Left cardiac atrium (tissue), 4 donors: ENCODE results near the gene ALDH4A1. TPM values are rescaled to one million over a fixed set of nuclear protein-coding genes. Genes with fewer than 3 reads are reported as not detected.
A peak's percentile ranks its signal among the peaks of the same experiment; 100 is the strongest.

Experiments used
- ATAC-seq, 2 donors: fragments of 200-7000 bp; cut with Tn5 transposase; one replicate each; pipeline ENCODE4 v1.9.1; 2020; ENCODE audit warnings: mild to moderate bottlenecking in 2 of 2, moderate library complexity in 2 of 2
- DNase-seq: peaks from one replicate; pipeline ENCODE4 v3.0.0-alpha.2; 2020
- intact Hi-C, 2 donors: fragments of 100-400 bp; cut with DNase I; formaldehyde crosslinking; loops; one replicate each; pipeline versions ENCODE4 v1.14.1 to v1.15.1; 2022 to 2023
- total RNA-seq, 2 donors: library from RNA; stranded (reverse); fragmentation: NEBNext Ultra II Directional; extraction: Animal tissue kit (Norgen Biotek cat#: 25700); gene quantifications; one replicate each; pipeline ENCODE4 v1.2.1, GENCODE V29; 2021
- donor health status: DM: no; HTN: yes; CAD: no.
- donor health status: DM: no; HTN: yes; CAD: no; lungs with severe emphysema.
- donor health status: DM: yes; HTN: yes; CAD: no.
- donor health status: Dilated cardiomyopathy.

Gene ALDH4A1
- total RNA-seq, 2 donors from 2014 or later = 23.4 to 31.2 TPM

GRCh38 chr1:18925279-18925678, 22.9 kb upstream of the ALDH4A1 start:
- no peak for DNase-seq
- intact Hi-C loops = no loop called here

GRCh38 chr1:18924221-18924691, 21.9 kb upstream of the ALDH4A1 start:
- ATAC-seq (no peak), DNase-seq (no peak)
- intact Hi-C loops = loop anchor here in 1 of 2 donors (5.0 kb wide), 1 partner anchor 33 kb away; the partner anchor contains the start of gene IFFO2

More at GRCh38 chr1:18925279-18925678, 22.9 kb upstream of the ALDH4A1 start:
- ATAC-seq = no peak

- intact Hi-C loops = loop anchor here in 1 of 2 donors (5.0 kb wide), 1 partner anchor 34 kb away; the partner anchor contains the start of gene IFFO2
- ATAC-seq (no peak), DNase-seq (peak; percentile 40)
Measured at GRCh38 chr1:18923756-18924211, 21.4 kb upstream of the ALDH4A1 start.

- DNase-seq = no peak
- peak in 1 of 2 donors; percentile 0 for ATAC-seq
- intact Hi-C loops = loop anchor here in 1 of 2 donors (5.0 kb wide), 1 partner anchor 34 kb away; the partner anchor contains the start of gene IFFO2
Measured at GRCh38 chr1:18922848-18923755, 20.7 kb upstream of the ALDH4A1 start.

GRCh38 chr1:18922319-18922726, 20.0 kb upstream of the ALDH4A1 start:
- peak; percentile 89 for DNase-seq
- ATAC-seq = peak; percentile 88 to 89
- intact Hi-C loops = loop anchor here in 1 of 2 donors (5.0 kb wide), 1 partner anchor 35 kb away; the partner anchor contains the start of gene IFFO2

- DNase-seq (no peak), ATAC-seq (peak in 1 of 2 donors; percentile 2)
- intact Hi-C loops = loop anchor here in 1 of 2 donors (5.0 kb wide), 1 partner anchor 36 kb away; the partner anchor contains the start of gene IFFO2
Measured at GRCh38 chr1:18921516-18922251, 19.3 kb upstream of the ALDH4A1 start.

GRCh38 chr1:18920931-18921330, 18.6 kb upstream of the ALDH4A1 start:
- ATAC-seq (no peak), DNase-seq (no peak)
- intact Hi-C loops = loop anchor here in 1 of 2 donors (5.0 kb wide), 1 partner anchor 36 kb away; the partner anchor contains the start of gene IFFO2

GRCh38 chr1:18919956-18920355, 17.6 kb upstream of the ALDH4A1 start:
- ATAC-seq (no peak), DNase-seq (no peak)
- intact Hi-C loops = loop anchor here in 1 of 2 donors (5.0 kb wide), 1 partner anchor 37 kb away; the partner anchor contains the start of gene IFFO2

GRCh38 chr1:18919197-18919905, 17.0 kb upstream of the ALDH4A1 start:
- ATAC-seq (no peak), DNase-seq (no peak)
- intact Hi-C loops = no loop called here

- no peak for DNase-seq
- intact Hi-C loops = no loop called here
- no peak for ATAC-seq
Measured at GRCh38 chr1:18918417-18918816, 16.1 kb upstream of the ALDH4A1 start.

GRCh38 chr1:18917071-18917799, 14.9 kb upstream of the ALDH4A1 start:
- intact Hi-C loops = no loop called here
- no peak for DNase-seq
- no peak for ATAC-seq

- ATAC-seq (no peak), DNase-seq (no peak)
- intact Hi-C loops = no loop called here
Measured at GRCh38 chr1:18915341-18915740, 13.0 kb upstream of the ALDH4A1 start.

- ATAC-seq = peak; percentile 85 to 86
- intact Hi-C loops = loop anchor here in 1 of 2 donors (5.0 kb wide), 1 partner anchor 184 kb away; no protein-coding TSS in a partner anchor
- DNase-seq = peak; percentile 86
Measured at GRCh38 chr1:18913065-18913835, 10.9 kb upstream of the ALDH4A1 start.

- ATAC-seq (no peak), DNase-seq (no peak)
- intact Hi-C loops = loop anchor here in 1 of 2 donors (5.0 kb wide), 1 partner anchor 185 kb away; no protein-coding TSS in a partner anchor
Measured at GRCh38 chr1:18912550-18912949, 10.2 kb upstream of the ALDH4A1 start.

- intact Hi-C loops = loop anchor here (5.0 kb wide), 3 partner anchors 48 to 178 kb away; partner anchors contain the start of gene IFFO2 (in 1 of the 2)
- DNase-seq (no peak), ATAC-seq (no peak)
Measured at GRCh38 chr1:18908911-18909771, 6.8 kb upstream of the ALDH4A1 start.
